Measurements from ENCODE around the gene NCKAP5.
"Not testable (repeated sequence)": the region's sequence is repeated elsewhere in the genome, so short reads cannot be mapped to it uniquely, and the experiment has no call there.

Gene NCKAP5

GRCh38 chr2:132715386-132716351 lies 852.6 kb downstream of the NCKAP5 start:
- DNase-seq (ENCODE audit: low read depth), result no peak

GRCh38 chr2:132703396-132703795 lies 864.9 kb downstream of the NCKAP5 start:
- DNase-seq (ENCODE audit: low read depth), result no peak

GRCh38 chr2:132701810-132702209 lies 866.5 kb downstream of the NCKAP5 start:
- DNase-seq (ENCODE audit: low read depth), result no peak

- not testable (repeated sequence) for DNase-seq (ENCODE audit: low read depth)
These were observed 868.5 kb downstream of the NCKAP5 start for GRCh38 chr2:132699802-132700201.

- not testable (repeated sequence) for DNase-seq (ENCODE audit: low read depth)
These were observed 869.9 kb downstream of the NCKAP5 start for GRCh38 chr2:132698347-132698746.

GRCh38 chr2:132697556-132698205 lies 870.6 kb downstream of the NCKAP5 start:
- no peak for DNase-seq (ENCODE audit: low read depth)

GRCh38 chr2:132692816-132693215 lies 875.4 kb downstream of the NCKAP5 start:
- no peak for DNase-seq (ENCODE audit: low read depth)

GRCh38 chr2:132691556-132691955 lies 876.7 kb downstream of the NCKAP5 start:
- DNase-seq (ENCODE audit: low read depth), result no peak

GRCh38 chr2:132690664-132691303 lies 877.5 kb downstream of the NCKAP5 start:
- DNase-seq (ENCODE audit: low read depth), result no peak

- no peak for DNase-seq (ENCODE audit: low read depth)
These were observed 886.5 kb downstream of the NCKAP5 start for GRCh38 chr2:132681766-132682165.

GRCh38 chr2:132680544-132680943 lies 887.7 kb downstream of the NCKAP5 start:
- DNase-seq (ENCODE audit: low read depth), result no peak

GRCh38 chr2:132678483-132678882 lies 889.8 kb downstream of the NCKAP5 start:
- no peak for DNase-seq (ENCODE audit: low read depth)

GRCh38 chr2:132677661-132678060 lies 890.6 kb downstream of the NCKAP5 start:
- DNase-seq (ENCODE audit: low read depth), result no peak

GRCh38 chr2:132676999-132677398 lies 891.3 kb downstream of the NCKAP5 start:
- no peak for DNase-seq (ENCODE audit: low read depth)

- no peak for DNase-seq (ENCODE audit: low read depth)
These were observed 897.0 kb downstream of the NCKAP5 start for GRCh38 chr2:132671151-132671835.

GRCh38 chr2:132670496-132671150 lies 897.6 kb downstream of the NCKAP5 start:
- DNase-seq (ENCODE audit: low read depth), result no peak

- no peak for DNase-seq (ENCODE audit: low read depth)
These were observed 898.3 kb downstream of the NCKAP5 start, which contains the start of gene LYPD1 for GRCh38 chr2:132669908-132670495. TSS of gene LYPD1 (minus strand) at chr2:132670205. CDS start at chr2:132669932, 273 bp downstream.

- DNase-seq (ENCODE audit: low read depth), result no peak
These were observed 899.0 kb downstream of the NCKAP5 start for GRCh38 chr2:132668987-132669907.

GRCh38 chr2:132668189-132668823 lies 900.0 kb downstream of the NCKAP5 start:
- DNase-seq (ENCODE audit: low read depth), result no peak
